Effector memory CD4-positive, alpha-beta T cell (primary cell): ENCODE measurements around the gene NTN1.

Experiments used
- DNase-seq, 3 donors: peaks; one replicate each; pipeline ENCODE4 v3.0.0-alpha.2; 2020
- H3K27ac ChIP-seq: 2 replicates; pipeline ENCODE4 v1.7.0; 2013; ENCODE audit warnings: mild to moderate bottlenecking, low read length, moderate library complexity; ENCODE audit not compliant: insufficient read depth, poor library complexity, severe bottlenecking
- H3K27me3 ChIP-seq: replicated peaks from 2 replicates; pipeline ENCODE4 v1.7.0; 2013; ENCODE audit warnings: mild to moderate bottlenecking, low read length; ENCODE audit not compliant: insufficient read depth, control insufficient read depth, poor library complexity, severe bottlenecking
- H3K36me3 ChIP-seq: 2 replicates; pipeline ENCODE4 v1.7.0; 2013; ENCODE audit warnings: mild to moderate bottlenecking, low read length, moderate library complexity; ENCODE audit not compliant: control insufficient read depth, insufficient read depth
- H3K4me1 ChIP-seq: 2 replicates; pipeline ENCODE4 v1.7.0; 2013; ENCODE audit warnings: low read length, mild to moderate bottlenecking; ENCODE audit not compliant: control insufficient read depth, insufficient read depth, poor library complexity, severe bottlenecking
- H3K4me3 ChIP-seq: 2 replicates; pipeline ENCODE4 v1.7.0; 2013; ENCODE audit warnings: low read length, low read depth, mild to moderate bottlenecking; ENCODE audit not compliant: insufficient read depth, poor library complexity, severe bottlenecking
- H3K9me3 ChIP-seq: 2 replicates; pipeline ENCODE4 v1.7.0; 2013; ENCODE audit warnings: mild to moderate bottlenecking, low read length, moderate library complexity; ENCODE audit not compliant: control insufficient read depth

The NTN1 gene

GRCh38 chr17:9211133-9211765 is 189.9 kb downstream of the NTN1 start:
- no peak overlapping the region for H3K4me3 ChIP-seq
- H3K9me3 ChIP-seq, result no peaks in the 10 kb centered on the region
- no peak for DNase-seq
- H3K36me3 ChIP-seq, result no peaks in the 10 kb centered on the region
- no peak overlapping the region for H3K27ac ChIP-seq
- no peaks in the 10 kb centered on the region for H3K4me1 ChIP-seq
- H3K27me3 ChIP-seq, result no peaks in the 10 kb centered on the region

DNA sequence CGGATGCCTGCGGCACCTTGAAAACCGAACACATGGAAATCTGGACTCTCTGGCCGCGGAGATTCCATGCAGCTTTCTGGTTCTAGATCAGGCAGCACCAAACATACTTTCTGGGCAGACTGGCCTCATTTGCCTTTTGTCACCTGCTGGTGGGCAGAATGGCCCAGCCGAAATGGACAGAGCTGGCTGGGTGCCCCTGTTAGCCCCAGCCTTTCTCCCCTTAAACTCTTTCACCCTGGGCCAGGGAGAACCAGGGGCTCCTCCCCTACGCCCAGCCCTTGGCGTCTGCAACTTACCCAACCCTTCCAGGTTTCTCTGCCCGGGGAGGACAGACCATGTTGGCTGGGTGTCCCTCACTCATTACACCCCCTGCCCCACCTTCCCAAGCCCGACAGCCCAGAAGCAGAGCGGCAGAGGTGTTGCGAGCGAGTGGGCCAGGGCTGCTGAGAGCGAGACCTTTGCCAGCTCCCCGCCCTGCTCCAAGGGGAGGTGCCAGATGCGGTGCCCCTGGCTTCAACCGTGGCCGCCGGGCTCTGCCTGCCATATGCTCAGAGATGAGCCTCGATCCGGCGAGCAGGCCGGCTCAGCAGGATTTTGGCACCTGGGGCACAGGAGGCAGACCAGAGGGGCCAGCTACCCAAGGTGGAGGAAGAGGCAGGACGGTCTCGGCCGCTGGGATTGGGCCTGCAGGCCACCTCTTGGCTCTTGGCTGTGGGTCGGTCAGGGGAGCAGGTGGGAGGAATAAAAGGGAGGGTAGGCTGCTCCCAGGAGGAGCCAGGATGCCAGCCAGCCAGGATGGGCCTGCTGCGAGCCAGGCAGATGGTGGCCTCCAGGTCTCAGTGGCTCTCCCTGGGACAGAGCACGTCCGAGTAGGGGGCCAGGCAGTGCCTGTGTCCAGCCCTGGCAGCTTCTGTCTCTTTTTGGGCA is 191.3 kb downstream of the NTN1 start:
- H3K36me3 ChIP-seq, result no peaks in the 10 kb centered on the region
- H3K27me3 ChIP-seq, result no peaks in the 10 kb centered on the region
- no peaks in the 10 kb centered on the region for H3K4me1 ChIP-seq
- no peak overlapping the region for H3K4me3 ChIP-seq
- no peaks in the 10 kb centered on the region for H3K9me3 ChIP-seq
- no peak overlapping the region for H3K27ac ChIP-seq
- no peak for DNase-seq

GRCh38 chr17:9213303-9213640 is 192.0 kb downstream of the NTN1 start:
- no peaks in the 10 kb centered on the region for H3K4me1 ChIP-seq
- no peaks in the 10 kb centered on the region for H3K9me3 ChIP-seq
- H3K27me3 ChIP-seq, result no peaks in the 10 kb centered on the region
- no peak overlapping the region for H3K27ac ChIP-seq
- H3K36me3 ChIP-seq, result no peaks in the 10 kb centered on the region
- no peak for DNase-seq
- no peak overlapping the region for H3K4me3 ChIP-seq

DNA sequence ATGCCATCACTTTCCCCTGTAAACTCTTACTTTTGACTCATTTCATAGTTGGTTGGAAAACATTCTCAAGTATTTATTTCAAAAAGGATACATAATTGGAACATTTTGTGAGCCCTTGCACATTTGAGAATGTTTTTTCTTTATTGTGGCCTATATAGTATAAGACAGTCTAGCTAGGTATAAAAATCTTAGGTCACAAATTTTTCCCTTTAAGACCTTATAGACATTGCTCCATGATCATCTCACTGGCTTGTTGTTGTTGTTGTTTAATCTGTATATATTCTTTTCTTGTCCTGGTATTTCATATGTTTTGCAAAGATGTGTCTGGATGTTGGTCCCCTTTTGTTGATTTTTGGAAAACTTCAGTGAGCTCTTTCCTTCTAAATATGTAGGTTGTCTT is 194.2 kb downstream of the NTN1 start:
- no peak overlapping the region for H3K27ac ChIP-seq
- no peaks in the 10 kb centered on the region for H3K9me3 ChIP-seq
- no peak for DNase-seq
- no peaks in the 10 kb centered on the region for H3K4me1 ChIP-seq
- no peaks in the 10 kb centered on the region for H3K27me3 ChIP-seq
- no peaks in the 10 kb centered on the region for H3K36me3 ChIP-seq
- H3K4me3 ChIP-seq, result no peak overlapping the region

GRCh38 chr17:9217151-9218056 is 196.1 kb downstream of the NTN1 start:
- Histone ChIP-seq H3K27ac (no peak overlapping the region), H3K4me3 (no peak overlapping the region)
- no peak for DNase-seq

DNA sequence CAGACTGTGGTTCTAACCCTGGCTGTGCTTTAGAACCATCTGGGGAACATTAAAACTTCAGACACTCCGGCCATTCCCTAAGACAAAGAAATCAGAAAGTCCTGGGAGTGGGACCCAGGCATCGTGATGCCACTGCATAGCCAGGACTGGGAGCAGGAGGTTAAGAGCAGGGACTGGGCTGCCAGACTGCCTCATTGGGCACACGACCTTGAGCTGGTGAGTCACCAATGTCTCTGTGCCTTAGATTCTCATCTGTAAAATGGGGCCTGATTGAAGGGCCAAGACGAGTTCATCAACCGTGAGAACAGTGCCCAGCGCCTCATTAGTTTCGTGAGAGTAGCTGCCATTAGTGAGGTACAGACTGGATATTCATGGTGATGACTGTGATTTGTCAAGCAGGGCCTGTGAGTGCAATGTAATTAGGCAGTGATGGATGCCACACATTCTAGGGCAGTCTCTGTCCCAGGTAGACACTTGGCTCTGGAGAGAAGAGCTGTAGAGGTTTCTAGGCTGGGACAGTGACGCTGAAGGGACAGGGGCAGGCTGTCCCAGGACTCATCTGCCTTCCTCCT is 196.8 kb downstream of the NTN1 start:
- Histone ChIP-seq H3K9me3 (no peaks in the 10 kb centered on the region), H3K27me3 (no peaks in the 10 kb centered on the region), H3K27ac (no peak overlapping the region), H3K4me1 (no peaks in the 10 kb centered on the region), H3K4me3 (no peak overlapping the region), H3K36me3 (no peaks in the 10 kb centered on the region)
- no peak for DNase-seq

More at GRCh38 chr17:9217151-9218056, 196.1 kb downstream of the NTN1 start:
- Histone ChIP-seq H3K36me3 (no peaks in the 10 kb centered on the region), H3K9me3 (no peaks in the 10 kb centered on the region), H3K4me1 (no peaks in the 10 kb centered on the region), H3K27me3 (no peaks in the 10 kb centered on the region)

DNA sequence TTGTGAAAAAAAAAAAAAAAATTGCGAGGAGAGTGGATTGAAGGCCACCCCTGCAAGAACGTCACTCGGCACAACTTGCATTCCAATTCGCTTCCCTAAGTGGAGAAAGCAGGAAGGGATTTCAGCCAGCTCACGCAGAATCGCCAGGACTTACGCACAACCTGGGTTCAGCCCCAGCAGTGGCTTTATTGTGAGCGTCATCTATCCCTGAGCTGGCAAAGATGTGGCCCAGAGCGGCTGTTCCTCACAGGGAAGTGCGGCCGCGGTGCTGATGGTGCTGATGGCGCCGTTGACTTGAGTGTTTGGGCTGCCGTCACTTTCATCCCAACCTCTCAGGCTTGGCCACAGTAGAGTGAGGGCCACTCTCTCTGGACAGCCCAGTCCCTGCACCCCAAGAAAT is 197.6 kb downstream of the NTN1 start:
- Histone ChIP-seq H3K4me3 (no peak overlapping the region), H3K27me3 (no peaks in the 10 kb centered on the region), H3K36me3 (no peaks in the 10 kb centered on the region), H3K27ac (no peak overlapping the region), H3K9me3 (no peaks in the 10 kb centered on the region), H3K4me1 (no peaks in the 10 kb centered on the region)
- no peak for DNase-seq

DNA sequence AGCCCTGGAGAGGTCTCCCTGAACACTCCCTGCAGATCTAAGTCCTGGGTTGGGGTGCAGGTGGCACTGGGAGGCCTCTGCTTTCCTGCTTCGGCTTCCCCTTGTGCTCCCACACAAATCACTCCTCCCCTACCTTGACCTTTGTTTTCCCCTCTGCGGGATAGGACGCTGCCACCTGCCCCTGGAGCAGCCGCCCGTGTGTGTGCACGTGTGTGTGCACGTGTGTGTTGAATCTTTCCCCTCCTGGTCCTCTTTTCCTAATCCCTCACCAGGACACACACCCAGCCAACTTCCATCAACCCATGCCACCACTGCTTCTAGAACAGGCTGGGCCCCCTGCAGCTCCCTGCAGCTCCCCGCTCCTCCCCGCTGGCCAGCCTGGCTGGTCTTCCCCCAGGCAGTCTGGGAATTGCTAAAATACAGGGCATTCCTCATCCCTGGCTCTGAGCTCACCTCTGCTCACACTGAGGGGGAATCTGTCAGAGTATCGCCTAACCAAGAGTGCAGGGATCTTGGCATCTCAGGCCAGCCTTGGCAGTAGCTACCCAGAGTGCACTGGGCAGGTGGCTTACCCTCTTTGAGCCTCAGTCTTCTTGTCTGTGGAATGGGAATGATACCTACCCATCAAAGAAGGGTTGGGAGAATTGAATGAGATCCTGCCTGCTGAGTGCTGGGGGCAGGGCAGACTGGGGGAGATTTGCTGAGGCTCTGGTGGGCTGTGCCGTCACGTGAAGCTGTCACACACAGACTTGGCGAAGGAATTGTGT is 198.5 kb downstream of the NTN1 start:
- Histone ChIP-seq H3K4me1 (no peaks in the 10 kb centered on the region), H3K27ac (no peak overlapping the region), H3K9me3 (no peaks in the 10 kb centered on the region), H3K36me3 (no peaks in the 10 kb centered on the region), H3K27me3 (no peaks in the 10 kb centered on the region), H3K4me3 (no peak overlapping the region)
- DNase-seq, result no peak

DNA sequence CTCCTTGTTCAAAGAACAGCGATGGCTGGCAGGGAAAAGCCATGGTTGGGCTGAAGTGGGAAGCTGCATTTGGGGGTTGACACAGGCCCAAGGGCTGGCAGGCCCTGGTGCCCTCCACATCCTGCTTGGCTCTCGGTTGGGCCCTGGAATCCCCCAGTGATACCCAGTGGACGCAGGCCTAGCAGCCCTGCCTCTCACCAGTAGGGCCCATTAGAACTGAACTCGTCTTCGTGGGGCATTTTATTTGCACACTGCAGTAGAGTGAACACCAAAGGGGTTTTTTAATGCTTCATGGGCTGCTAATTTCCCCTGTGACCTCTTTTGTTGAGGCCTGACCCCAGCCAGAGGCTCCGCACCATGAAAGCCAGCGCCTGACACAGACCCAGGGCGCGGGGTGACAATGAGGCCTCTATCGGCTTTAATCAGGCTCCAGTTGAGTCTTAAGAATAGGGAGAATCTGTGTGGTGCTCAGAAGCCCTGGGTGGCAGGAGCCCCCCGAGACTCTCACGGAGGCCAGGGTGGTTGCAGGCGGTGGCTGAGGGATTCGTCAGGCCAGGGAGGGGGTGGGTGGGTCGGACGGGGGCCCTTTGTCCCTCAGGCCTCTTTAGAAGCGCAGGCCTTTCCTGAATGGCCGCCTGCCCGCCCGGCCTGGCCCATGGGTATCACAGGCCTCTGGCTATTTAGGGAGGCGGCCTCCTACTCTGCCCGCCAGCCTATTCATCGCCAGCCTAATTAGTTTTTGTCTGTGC is 199.3 kb downstream of the NTN1 start:
- Histone ChIP-seq H3K27me3 (no peaks in the 10 kb centered on the region), H3K9me3 (no peaks in the 10 kb centered on the region), H3K27ac (no peak overlapping the region), H3K4me3 (no peak overlapping the region), H3K4me1 (peaks cover 2% of the 10 kb centered on the region), H3K36me3 (no peaks in the 10 kb centered on the region)
- no peak for DNase-seq
